Loucy (cell line): ENCODE data around the gene PLA2G12B.
"Not testable (repeated sequence)": the region's sequence is repeated elsewhere in the genome, so short reads cannot be mapped to it uniquely, and the experiment has no call there.

Source experiments
- CTCF ChIP-seq: fragments of 200-600 bp; sonication (generic); conservative IDR thresholded peaks from 2 replicates; pipeline ENCODE4 v1.5.1; 2014; ENCODE audit warnings: mild to moderate bottlenecking, antibody characterized with exemption, low read length
- EZH2phosphoT487 ChIP-seq: fragments of 200-600 bp; IDR thresholded peaks from 2 replicates; pipeline ENCODE4 v1.6.1; 2018; ENCODE audit warnings: antibody characterized with exemption, mild to moderate bottlenecking, moderate library complexity, borderline replicate concordance

- not testable (repeated sequence) for TF ChIP-seq CTCF, EZH2phosphoT487
These were observed 37.4 kb downstream of the PLA2G12B start for GRCh38 chr10:72917201-72917600.
